Parathyroid adenoma (tissue), 2 donors: Measurements from ENCODE around the gene PGPEP1.
A peak's percentile ranks its signal among the peaks of the same experiment; 100 is the strongest.
"Not testable (repeated sequence)": the region's sequence is repeated elsewhere in the genome, so short reads cannot be mapped to it uniquely, and the experiment has no call there.

Source experiments
- H2AFZ ChIP-seq: fragments of 300-600 bp; sonication (generic); one replicate; pipeline ENCODE4 v1.7.0; 2017; ENCODE audit warnings: antibody characterized with exemption, mild to moderate bottlenecking
- H3K27ac ChIP-seq: fragments of 300-600 bp; sonication (generic); one replicate; pipeline ENCODE4 v1.7.0; 2017
- H3K27me3 ChIP-seq: fragments of 300-600 bp; sonication (generic); one replicate; pipeline ENCODE4 v1.7.0; 2017; ENCODE audit warnings: low read length; ENCODE audit not compliant: control insufficient read depth, insufficient read depth
- H3K36me3 ChIP-seq: fragments of 300-600 bp; sonication (generic); one replicate; pipeline ENCODE4 v1.7.0; 2017; ENCODE audit warnings: low read length; ENCODE audit not compliant: control insufficient read depth, insufficient read depth
- H3K4me1 ChIP-seq: fragments of 300-600 bp; sonication (generic); one replicate; pipeline ENCODE4 v1.7.0; 2017; ENCODE audit warnings: control low read depth
- H3K4me2 ChIP-seq: fragments of 300-600 bp; sonication (generic); one replicate; pipeline ENCODE4 v1.7.0; 2017; ENCODE audit warnings: low read length
- H3K4me3 ChIP-seq: fragments of 300-600 bp; sonication (generic); one replicate; pipeline ENCODE4 v1.7.0; 2017; ENCODE audit warnings: low read depth, low read length
- H3K79me2 ChIP-seq: fragments of 300-600 bp; sonication (generic); one replicate; pipeline ENCODE4 v1.7.0; 2017; ENCODE audit warnings: control low read depth
- H3K9ac ChIP-seq: fragments of 300-600 bp; sonication (generic); one replicate; pipeline ENCODE4 v1.7.0; 2017; ENCODE audit warnings: mild to moderate bottlenecking
- H3K9me3 ChIP-seq: fragments of 300-600 bp; sonication (generic); one replicate; pipeline ENCODE4 v1.7.0; 2017; ENCODE audit warnings: low read length; ENCODE audit not compliant: control insufficient read depth
- TF ChIP-seq, protein P1 (sequence below): fragments of 300-600 bp; sonication (generic); IDR thresholded peaks from one replicate; pipeline ENCODE4 v1.7.0; 2017; ENCODE audit warnings: antibody characterized with exemption, mild to moderate bottlenecking
- donor health status: primary hyperparathyroidism.

The PGPEP1 gene

DNA sequence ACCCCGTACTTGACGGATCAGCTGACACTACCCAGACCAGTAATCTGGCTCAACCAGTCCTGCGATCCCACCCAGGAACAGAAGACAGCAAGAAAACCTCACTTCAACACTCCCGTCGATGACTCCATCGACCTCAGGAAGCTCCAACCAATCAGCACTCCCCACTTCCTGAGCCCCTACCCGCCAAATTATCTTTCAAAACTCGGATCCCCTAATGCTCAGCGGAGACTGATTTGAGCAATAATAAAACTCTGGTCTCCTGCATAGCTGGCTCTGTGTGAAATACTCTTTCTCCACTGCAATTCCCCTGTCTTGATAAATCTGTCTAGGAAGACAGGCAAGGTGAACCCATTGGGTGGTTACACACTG is 18.7 kb upstream of the PGPEP1 start:
- Histone ChIP-seq H3K27me3 (no peaks in the 10 kb centered on the region), H3K9ac (no peak overlapping the region), H3K79me2 (peaks cover 14% of the 10 kb centered on the region), H3K4me1 (peaks cover 14% of the 10 kb centered on the region), H3K36me3 (no peaks in the 10 kb centered on the region), H3K27ac (peak overlapping the region; percentile 94), H3K9me3 (no peaks in the 10 kb centered on the region), H3K4me2 (peak overlapping the region; percentile 87), H3K4me3 (no peak overlapping the region), H2AFZ (no peak overlapping the region)
- TF ChIP-seq, protein P1, sequence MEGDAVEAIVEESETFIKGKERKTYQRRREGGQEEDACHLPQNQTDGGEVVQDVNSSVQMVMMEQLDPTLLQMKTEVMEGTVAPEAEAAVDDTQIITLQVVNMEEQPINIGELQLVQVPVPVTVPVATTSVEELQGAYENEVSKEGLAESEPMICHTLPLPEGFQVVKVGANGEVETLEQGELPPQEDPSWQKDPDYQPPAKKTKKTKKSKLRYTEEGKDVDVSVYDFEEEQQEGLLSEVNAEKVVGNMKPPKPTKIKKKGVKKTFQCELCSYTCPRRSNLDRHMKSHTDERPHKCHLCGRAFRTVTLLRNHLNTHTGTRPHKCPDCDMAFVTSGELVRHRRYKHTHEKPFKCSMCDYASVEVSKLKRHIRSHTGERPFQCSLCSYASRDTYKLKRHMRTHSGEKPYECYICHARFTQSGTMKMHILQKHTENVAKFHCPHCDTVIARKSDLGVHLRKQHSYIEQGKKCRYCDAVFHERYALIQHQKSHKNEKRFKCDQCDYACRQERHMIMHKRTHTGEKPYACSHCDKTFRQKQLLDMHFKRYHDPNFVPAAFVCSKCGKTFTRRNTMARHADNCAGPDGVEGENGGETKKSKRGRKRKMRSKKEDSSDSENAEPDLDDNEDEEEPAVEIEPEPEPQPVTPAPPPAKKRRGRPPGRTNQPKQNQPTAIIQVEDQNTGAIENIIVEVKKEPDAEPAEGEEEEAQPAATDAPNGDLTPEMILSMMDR = no peak

DNA sequence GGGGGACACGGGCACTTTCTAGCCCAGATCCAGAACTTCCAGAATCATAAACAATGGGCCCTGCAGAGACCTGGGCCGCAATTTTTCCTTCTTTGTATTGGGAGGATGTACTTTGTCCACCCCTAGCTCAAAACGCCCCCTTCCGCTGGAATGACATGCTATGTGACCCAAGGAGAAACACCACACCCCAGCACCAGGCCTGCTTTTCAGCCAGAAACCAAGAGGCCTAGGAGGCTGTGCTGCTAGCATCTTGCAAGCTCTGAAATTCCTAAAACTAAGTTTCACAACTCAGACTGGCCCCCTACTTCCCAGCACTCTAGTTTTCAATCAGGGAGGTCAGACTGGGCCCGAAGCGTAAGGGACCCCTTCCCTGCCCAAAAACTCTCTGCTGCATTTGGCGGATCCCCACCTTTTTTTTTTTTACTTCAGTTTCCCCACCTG is 18.1 kb upstream of the PGPEP1 start:
- no peaks in the 10 kb centered on the region for H3K36me3 ChIP-seq
- H3K9me3 ChIP-seq = no peaks in the 10 kb centered on the region
- peak overlapping the region; percentile 83 for H3K9ac ChIP-seq
- TF ChIP-seq, protein P1 = no peak
- H3K79me2 ChIP-seq = peaks cover 13% of the 10 kb centered on the region
- H3K27me3 ChIP-seq = no peaks in the 10 kb centered on the region
- H2AFZ ChIP-seq = peak overlapping the region; percentile 75
- H3K4me1 ChIP-seq = peaks cover 14% of the 10 kb centered on the region
- H3K4me3 ChIP-seq = peak overlapping the region; percentile 79
- peak overlapping the region; percentile 87 for H3K4me2 ChIP-seq
- peak overlapping the region; percentile 94 for H3K27ac ChIP-seq

DNA sequence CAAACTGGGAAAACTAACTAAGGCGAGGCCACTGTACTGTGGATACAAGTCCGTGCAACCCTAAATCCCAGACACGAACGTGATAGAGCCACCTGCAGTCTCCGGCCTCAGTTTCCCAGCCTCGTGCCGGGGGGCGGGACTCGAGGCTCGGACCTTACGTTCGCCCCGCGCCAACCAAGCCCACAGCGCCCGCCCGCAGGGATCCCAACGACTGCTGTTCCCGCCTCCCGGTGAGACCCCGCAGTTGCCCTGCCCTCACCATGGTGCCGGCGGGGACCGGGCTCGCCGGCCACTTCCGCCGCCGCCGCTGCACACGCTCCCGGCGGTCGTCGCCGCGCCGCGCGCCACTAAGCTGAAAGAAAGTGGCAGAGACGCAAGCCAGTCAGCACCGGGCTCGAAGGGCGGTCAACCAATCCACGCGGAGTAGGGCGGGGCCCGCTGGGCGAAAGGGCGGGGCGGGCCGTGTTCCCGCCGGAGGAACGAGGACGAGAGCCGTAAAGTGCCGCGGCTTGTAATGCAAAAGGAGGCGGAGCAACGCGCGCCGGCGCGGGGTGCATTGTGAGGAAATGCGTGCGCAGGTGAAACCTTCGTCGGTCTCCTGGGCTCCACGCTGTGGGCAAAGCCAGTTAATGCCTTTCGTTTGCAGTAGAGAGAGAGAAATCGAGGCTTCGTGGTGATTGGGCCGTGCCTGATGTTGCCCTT is 17.5 kb upstream of the PGPEP1 start, which contains the start of gene LSM4:
LSM4 (minus strand) TSS at position 318 of the 702 bp plus-strand sequence; CDS start at position 262, 56 bp downstream.
- H3K27ac ChIP-seq = peak within 1 kb of the TSS; percentile 94
- no peaks in the 10 kb centered on the region for H3K27me3 ChIP-seq
- peak within 1 kb of the TSS; percentile 83 for H3K9ac ChIP-seq
- peak within 1 kb of the TSS; percentile 87 for H3K4me2 ChIP-seq
- no peaks in the 10 kb centered on the region for H3K36me3 ChIP-seq
- H2AFZ ChIP-seq = peak within 1 kb of the TSS; percentile 80
- H3K4me1 ChIP-seq = peaks cover 14% of the 10 kb centered on the region
- peaks cover 13% of the 10 kb centered on the region for H3K79me2 ChIP-seq
- H3K4me3 ChIP-seq = peak within 1 kb of the TSS; percentile 79
- TF ChIP-seq, protein P1 = no peak
- no peaks in the 10 kb centered on the region for H3K9me3 ChIP-seq

DNA sequence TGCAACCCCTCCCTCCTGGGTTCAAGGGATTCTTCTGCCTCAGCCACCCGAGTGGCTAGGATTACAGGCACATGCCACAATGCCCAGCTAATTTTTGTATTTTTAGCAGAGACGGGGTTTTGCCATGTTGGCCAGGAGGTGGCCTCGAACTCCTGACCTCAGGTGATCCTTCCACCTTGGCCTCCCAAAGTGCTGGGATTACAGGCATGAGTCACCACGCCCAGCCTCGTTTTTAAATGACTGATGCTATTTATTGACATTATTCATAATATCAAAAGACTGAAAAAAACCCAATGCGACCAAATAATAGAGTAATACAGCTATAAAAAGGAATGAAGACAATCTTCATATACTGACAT is 16.0 kb upstream of the PGPEP1 start:
- not testable (repeated sequence) for H3K4me3 ChIP-seq, H3K27me3 ChIP-seq, H3K9me3 ChIP-seq, H2AFZ ChIP-seq, H3K4me2 ChIP-seq, H3K9ac ChIP-seq, H3K36me3 ChIP-seq, H3K79me2 ChIP-seq
- Histone ChIP-seq H3K27ac (peak overlapping the region; percentile 94), H3K4me1 (peaks cover 21% of the 10 kb centered on the region)

DNA sequence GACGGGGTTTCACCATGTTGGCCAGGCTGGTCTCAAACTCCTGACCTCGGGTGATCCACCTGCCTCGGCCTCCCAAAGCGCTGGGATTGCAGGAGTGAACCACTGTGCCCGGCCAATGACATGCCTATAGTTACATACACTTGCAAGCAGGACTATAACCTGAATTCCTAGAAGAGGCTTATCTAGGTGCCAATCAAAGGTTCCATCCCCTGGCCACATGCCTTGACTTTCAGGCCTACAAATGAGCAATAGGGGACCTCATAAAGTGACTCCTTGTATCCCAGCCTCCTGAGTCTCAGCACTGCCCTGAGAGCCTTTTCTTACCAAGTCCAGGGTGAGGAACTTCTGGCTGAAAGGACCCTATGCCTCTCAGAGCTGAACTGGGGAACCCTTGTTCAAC is 13.6 kb upstream of the PGPEP1 start:
- TF ChIP-seq, protein P1 = no peak
- Histone ChIP-seq H3K4me1 (peaks cover 26% of the 10 kb centered on the region), H3K4me3 (no peak overlapping the region), H2AFZ (no peak overlapping the region), H3K79me2 (peaks cover 2% of the 10 kb centered on the region), H3K27me3 (no peaks in the 10 kb centered on the region), H3K9ac (no peak overlapping the region), H3K9me3 (no peaks in the 10 kb centered on the region), H3K36me3 (no peaks in the 10 kb centered on the region), H3K27ac (no peak overlapping the region), H3K4me2 (no peak overlapping the region)
